K562 (cell line): Measurements from ENCODE around the gene GEMIN2. TPM values are rescaled to one million over a fixed set of nuclear protein-coding genes. Genes with fewer than 3 reads are reported as not detected.

Experiments
- CBX8 ChIP-seq: fragments of 200-600 bp; sonication (generic); IDR thresholded peaks from 2 replicates; pipeline ENCODE4 v1.6.1; 2012; ENCODE audit warnings: borderline replicate concordance, mixed run types, low read depth, mild to moderate bottlenecking, moderate library complexity, mixed read lengths, low read length, control low read depth, inconsistent platforms; ENCODE audit not compliant: poor library complexity, severe bottlenecking; ENCODE audit errors: extremely low read depth
- CEBPB ChIP-seq: fragments of 450-650 bp; IDR thresholded peaks from 2 replicates; pipeline ENCODE4 v1.6.1; 2016; ENCODE audit warnings: missing genetic modification characterization, missing compliant biosample characterization
- CXXC5 ChIP-seq: fragments of 250-450 bp; sonication (Bioruptor Pico); IDR thresholded peaks from 2 replicates; pipeline ENCODE4 v1.8.0; 2022; ENCODE audit warnings: inconsistent platforms, mild to moderate bottlenecking, moderate library complexity
- DNMT1 ChIP-seq: fragments of 450-650 bp; IDR thresholded peaks from 2 replicates; pipeline ENCODE4 v1.6.1; 2016; ENCODE audit warnings: antibody characterized with exemption, mild to moderate bottlenecking
- FOXK2 ChIP-seq, 2 experiments: fragments of 450-650 bp; IDR thresholded peaks in 1 of 2; conservative IDR thresholded peaks in 1 of 2; 2 replicates each; pipeline ENCODE4 v1.6.1; 2016; ENCODE audit warnings: low read depth in 2 of 2, mild to moderate bottlenecking in 1 of 2
- KLF6 ChIP-seq: fragments of 250-450 bp; sonication (Bioruptor Pico); IDR thresholded peaks from 2 replicates; pipeline ENCODE4 v1.4.0; 2020; ENCODE audit warnings: mild to moderate bottlenecking, moderate library complexity, borderline replicate concordance
- NKRF ChIP-seq: fragments of 450-650 bp; IDR thresholded peaks from 2 replicates; pipeline ENCODE4 v1.6.1; 2016; ENCODE audit warnings: borderline replicate concordance
- PBX2 ChIP-seq, 2 experiments: IDR thresholded peaks in 1 of 2; conservative IDR thresholded peaks in 1 of 2; 2 replicates each; pipeline ENCODE4 v1.6.1; 2016; ENCODE audit warnings: low read depth in 2 of 2, mild to moderate bottlenecking in 1 of 2, missing compliant biosample characterization in 1 of 2, missing genetic modification characterization in 1 of 2, moderate library complexity in 1 of 2
- PYGO2 ChIP-seq: fragments of 450-650 bp; IDR thresholded peaks from 2 replicates; pipeline ENCODE4 v1.6.1; 2016; ENCODE audit warnings: mild to moderate bottlenecking, missing genetic modification characterization, moderate library complexity, missing compliant biosample characterization
- RBM15 ChIP-seq: fragments of 200-400 bp; formaldehyde crosslinking; IDR thresholded peaks from 2 replicates; pipeline ENCODE4 v1.6.1; 2018; ENCODE audit warnings: mild to moderate bottlenecking, low read length, moderate library complexity; ENCODE audit not compliant: insufficient read depth
- RBM25 ChIP-seq: fragments of 200-400 bp; formaldehyde crosslinking; IDR thresholded peaks from 2 replicates; pipeline ENCODE4 v1.6.1; 2018; ENCODE audit warnings: low read length, low read depth, moderate library complexity; ENCODE audit not compliant: severe bottlenecking
- RNF2 ChIP-seq: sonication (generic); IDR thresholded peaks from 2 replicates; pipeline ENCODE4 v1.6.1; 2016
- SETDB1 ChIP-seq: IDR thresholded peaks from one replicate; pipeline ENCODE4 v1.6.1; 2012; ENCODE audit warnings: low read length, control low read depth, inconsistent platforms
- TCF7 ChIP-seq: sonication (generic); IDR thresholded peaks from 2 replicates; pipeline ENCODE4 v1.6.1; 2016; ENCODE audit warnings: antibody characterized with exemption, borderline replicate concordance
- ZFX ChIP-seq: sonication (generic); formaldehyde crosslinking; IDR thresholded peaks from 2 replicates; pipeline ENCODE4 v1.8.0; 2022; ENCODE audit warnings: mild to moderate bottlenecking, missing genetic modification reagents, moderate library complexity
- ZNF408 ChIP-seq: fragments of 250-450 bp; sonication (Bioruptor Pico); IDR thresholded peaks from 2 replicates; pipeline ENCODE4 v1.4.0; 2020; ENCODE audit warnings: low read depth, mild to moderate bottlenecking, moderate library complexity
- polyA plus RNA-seq, 8 experiments: library from polyadenylated mRNA; depleted of rRNA in 4 of 8; stranded (reverse) in 5 of 8; unstranded in 3 of 8; fragments of >200 nt; fragmentation: Nextera tagmentation in 2 of 8; fragmentation: Illumina TruSeq in 1 of 8; extraction: Ambion mirVana in 2 of 8; extraction: Trizol in 1 of 8; gene quantifications; 2 replicates each; pipeline versions ENCODE4 v1.2.1 to v1.2.3, GENCODE V29; 2011 to 2014; ENCODE audit warnings: inconsistent platforms in 1 of 8, missing spikeins in 1 of 8
- total RNA-seq, 7 experiments: library from RNA; depleted of rRNA in 6 of 7; stranded (reverse); fragments of >200 nt in 6 of 7; fragmentation: Illumina TruSeq in 2 of 7; extraction: Trizol in 2 of 7; gene quantifications; 2 replicates each; pipeline versions ENCODE4 v1.2.1 to v1.2.3, GENCODE V29; 2011 to 2021; ENCODE audit warnings: low replicate concordance in 1 of 7
- TF ChIP-seq, protein P1 (sequence below): fragments of 200-800 bp; sonication (Bioruptor generic); IDR thresholded peaks from 2 replicates; pipeline ENCODE4 v1.6.1; 2016; ENCODE audit warnings: missing genetic modification characterization, missing compliant biosample characterization

The GEMIN2 gene
- total and polyA plus RNA-seq, 9 of the 15 experiments (the other 6 are each of a cell fraction or from before 2014, with no cell fraction given) = 23.0 to 87.6 (median 45.5) TPM

DNA sequence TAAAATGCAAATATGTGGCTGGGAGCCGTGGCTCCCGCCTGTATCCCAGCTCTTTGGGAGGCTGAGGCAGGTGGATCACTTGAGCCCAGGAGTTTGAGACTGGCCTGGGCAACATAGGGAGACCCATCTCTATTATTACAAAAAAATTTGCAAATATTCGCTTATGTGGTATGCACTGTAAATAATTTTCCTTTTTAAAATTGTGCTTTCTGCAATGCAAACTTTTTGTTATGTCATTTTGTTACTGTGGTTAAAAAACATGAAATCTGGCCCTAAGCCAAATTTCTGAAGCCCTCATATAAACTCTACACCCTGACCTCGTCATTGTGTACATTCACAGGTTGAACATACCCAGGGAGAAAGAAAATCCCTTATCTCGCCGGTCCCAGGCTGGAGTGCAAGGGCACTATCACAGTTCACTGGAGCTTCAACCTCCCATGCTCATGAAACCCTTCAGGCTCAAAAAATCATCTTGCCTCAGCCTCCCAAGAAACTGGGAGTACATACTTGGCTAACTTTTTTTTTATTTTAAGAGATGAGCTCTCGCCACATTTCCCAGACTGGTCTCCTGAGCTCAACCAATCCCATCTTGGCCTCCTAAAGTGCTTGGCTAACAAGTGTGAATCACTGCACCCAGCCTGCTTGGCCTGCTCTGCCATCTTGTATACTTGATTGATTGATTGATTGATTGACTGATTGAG, 31.3 kb downstream of the GEMIN2 start (continued):
- TF ChIP-seq NKRF (no peak), ZNF408 (CRISPR knock-in tag) (no peak), RBM25 (no peak), CXXC5 (CRISPR knock-in tag) (0 out of 2 replicates have a peak, but pooled peaks have one; percentile 35), DNMT1 (no peak), FOXK2 (conservative IDR thresholded peaks at IDR 0.05 in 1 of 2, IDR thresholded peaks at IDR 0.05 in 1 of 2; ENCODE audit: low read depth in 2 of 2) (peak; percentile 79 to 80), KLF6 (no peak), CBX8 (no peak), SETDB1 (no peak), ZFX (CRISPR knock-in tag) (no peak), CEBPB (tag) (no peak), TCF7 (no peak), RBM15 (no peak), RNF2 (no peak), PYGO2 (no peak), PBX2 (CRISPR knock-in tag; IDR thresholded peaks at IDR 0.05; ENCODE audit: low read depth) (no peak), PBX2 (tag; conservative IDR thresholded peaks at IDR 0.05; ENCODE audit: low read depth) (peak; percentile 84)
- TF ChIP-seq, protein P1, sequence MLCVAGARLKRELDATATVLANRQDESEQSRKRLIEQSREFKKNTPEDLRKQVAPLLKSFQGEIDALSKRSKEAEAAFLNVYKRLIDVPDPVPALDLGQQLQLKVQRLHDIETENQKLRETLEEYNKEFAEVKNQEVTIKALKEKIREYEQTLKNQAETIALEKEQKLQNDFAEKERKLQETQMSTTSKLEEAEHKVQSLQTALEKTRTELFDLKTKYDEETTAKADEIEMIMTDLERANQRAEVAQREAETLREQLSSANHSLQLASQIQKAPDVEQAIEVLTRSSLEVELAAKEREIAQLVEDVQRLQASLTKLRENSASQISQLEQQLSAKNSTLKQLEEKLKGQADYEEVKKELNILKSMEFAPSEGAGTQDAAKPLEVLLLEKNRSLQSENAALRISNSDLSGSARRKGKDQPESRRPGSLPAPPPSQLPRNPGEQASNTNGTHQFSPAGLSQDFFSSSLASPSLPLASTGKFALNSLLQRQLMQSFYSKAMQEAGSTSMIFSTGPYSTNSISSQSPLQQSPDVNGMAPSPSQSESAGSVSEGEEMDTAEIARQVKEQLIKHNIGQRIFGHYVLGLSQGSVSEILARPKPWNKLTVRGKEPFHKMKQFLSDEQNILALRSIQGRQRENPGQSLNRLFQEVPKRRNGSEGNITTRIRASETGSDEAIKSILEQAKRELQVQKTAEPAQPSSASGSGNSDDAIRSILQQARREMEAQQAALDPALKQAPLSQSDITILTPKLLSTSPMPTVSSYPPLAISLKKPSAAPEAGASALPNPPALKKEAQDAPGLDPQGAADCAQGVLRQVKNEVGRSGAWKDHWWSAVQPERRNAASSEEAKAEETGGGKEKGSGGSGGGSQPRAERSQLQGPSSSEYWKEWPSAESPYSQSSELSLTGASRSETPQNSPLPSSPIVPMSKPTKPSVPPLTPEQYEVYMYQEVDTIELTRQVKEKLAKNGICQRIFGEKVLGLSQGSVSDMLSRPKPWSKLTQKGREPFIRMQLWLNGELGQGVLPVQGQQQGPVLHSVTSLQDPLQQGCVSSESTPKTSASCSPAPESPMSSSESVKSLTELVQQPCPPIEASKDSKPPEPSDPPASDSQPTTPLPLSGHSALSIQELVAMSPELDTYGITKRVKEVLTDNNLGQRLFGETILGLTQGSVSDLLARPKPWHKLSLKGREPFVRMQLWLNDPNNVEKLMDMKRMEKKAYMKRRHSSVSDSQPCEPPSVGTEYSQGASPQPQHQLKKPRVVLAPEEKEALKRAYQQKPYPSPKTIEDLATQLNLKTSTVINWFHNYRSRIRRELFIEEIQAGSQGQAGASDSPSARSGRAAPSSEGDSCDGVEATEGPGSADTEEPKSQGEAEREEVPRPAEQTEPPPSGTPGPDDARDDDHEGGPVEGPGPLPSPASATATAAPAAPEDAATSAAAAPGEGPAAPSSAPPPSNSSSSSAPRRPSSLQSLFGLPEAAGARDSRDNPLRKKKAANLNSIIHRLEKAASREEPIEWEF (CRISPR knock-in tag) = no peak
